Endometrium (tissue), 2 donors: Measurements from ENCODE around the gene R3HDM2.

Experiments used
- FAIRE-seq: peaks from 2 replicates; lab custom pipeline; 2012; peaks lifted over from hg19 to GRCh38; lab: Jason Lieb, UNC
- donor health status: control.
- donor health status: control.

Gene R3HDM2

GRCh38 chr12:57240066-57240921 lies 190.5 kb downstream of the R3HDM2 start:
- no peak for FAIRE-seq

- FAIRE-seq = no peak
These were observed 191.2 kb downstream of the R3HDM2 start for GRCh38 chr12:57239587-57240065.

- FAIRE-seq = no peak
These were observed 191.8 kb downstream of the R3HDM2 start for GRCh38 chr12:57238854-57239554.

- FAIRE-seq = no peak
These were observed 192.7 kb downstream of the R3HDM2 start for GRCh38 chr12:57237932-57238853.

- no peak for FAIRE-seq
These were observed 193.3 kb downstream of the R3HDM2 start for GRCh38 chr12:57237596-57237931.

- no peak for FAIRE-seq
These were observed 193.8 kb downstream of the R3HDM2 start for GRCh38 chr12:57236925-57237595.

GRCh38 chr12:57236201-57236924 lies 194.5 kb downstream of the R3HDM2 start:
- no peak for FAIRE-seq

GRCh38 chr12:57235728-57236131 lies 195.1 kb downstream of the R3HDM2 start:
- no peak for FAIRE-seq

GRCh38 chr12:57235017-57235727 lies 195.7 kb downstream of the R3HDM2 start:
- FAIRE-seq = no peak

GRCh38 chr12:57234571-57235016 lies 196.2 kb downstream of the R3HDM2 start:
- FAIRE-seq = no peak

- FAIRE-seq = no peak
These were observed 196.6 kb downstream of the R3HDM2 start for GRCh38 chr12:57234233-57234570.

- no peak for FAIRE-seq
These were observed 197.2 kb downstream of the R3HDM2 start for GRCh38 chr12:57233357-57234232.

GRCh38 chr12:57232156-57232756 lies 198.6 kb downstream of the R3HDM2 start:
- no peak for FAIRE-seq

GRCh38 chr12:57231276-57232021 lies 199.4 kb downstream of the R3HDM2 start:
- FAIRE-seq = no peak

GRCh38 chr12:57230381-57231155 lies 200.3 kb downstream of the R3HDM2 start:
- FAIRE-seq = no peak

- no peak for FAIRE-seq
These were observed 201.0 kb downstream of the R3HDM2 start, which contains the start of gene SHMT2 for GRCh38 chr12:57229634-57230380. Gene SHMT2, plus strand, starts transcription at chr12:57229711. Its CDS starts 68 bp downstream, at chr12:57229779.
